Measurements from ENCODE around the gene FIGLA.

- TF ChIP-seq CTCF (IDR thresholded peaks at IDR 0.05) = no peak
- no peak for TF ChIP-seq EP300 (IDR thresholded peaks at IDR 0.05)
- TF ChIP-seq POLR2A (IDR thresholded peaks at IDR 0.05) = no peak
Measured at GRCh38 chr2:70806620-70807019, 16.2 kb upstream of the FIGLA start.
